BLaER1 (cell line): ENCODE results near the gene RAB3A.
A peak's percentile ranks its signal among the peaks of the same experiment; 100 is the strongest.

Experiments
- H3K27ac ChIP-seq: shearing (Covaris generic); formaldehyde crosslinking; 2 replicates; pipeline ENCODE4 v1.8.1; 2022
- H3K27me3 ChIP-seq: shearing (Covaris generic); formaldehyde crosslinking; 2 replicates; pipeline ENCODE4 v1.8.1; 2022
- H3K36me3 ChIP-seq: shearing (Covaris generic); formaldehyde crosslinking; 2 replicates; pipeline ENCODE4 v1.8.1; 2022
- H3K4me1 ChIP-seq: shearing (Covaris generic); formaldehyde crosslinking; 2 replicates; pipeline ENCODE4 v1.8.1; 2022
- H3K4me2 ChIP-seq: shearing (Covaris generic); formaldehyde crosslinking; 2 replicates; pipeline ENCODE4 v1.8.1; 2022
- H3K4me3 ChIP-seq: shearing (Covaris generic); formaldehyde crosslinking; 2 replicates; pipeline ENCODE4 v1.8.1; 2022
- H3K9ac ChIP-seq: shearing (Covaris generic); formaldehyde crosslinking; 2 replicates; pipeline ENCODE4 v1.8.1; 2022
- H3K9me3 ChIP-seq: shearing (Covaris generic); formaldehyde crosslinking; 2 replicates; pipeline ENCODE4 v1.8.1; 2022
- H4K20me1 ChIP-seq: shearing (Covaris generic); formaldehyde crosslinking; 2 replicates; pipeline ENCODE4 v1.8.1; 2022
- Cebpa-rat ChIP-seq: shearing (Covaris generic); IDR thresholded peaks from 2 replicates; pipeline ENCODE4 v1.8.1; 2022

Gene RAB3A

GRCh38 chr19:18191640-18192062, 12.2 kb downstream of the RAB3A start:
- peak overlapping the region; percentile 77; the same call in 1 of the 2 replicates for H3K9ac ChIP-seq
- peak overlapping the region; percentile 85 for H3K4me3 ChIP-seq
- TF ChIP-seq Cebpa-rat = no peak

GRCh38 chr19:18190278-18190677, 13.6 kb downstream of the RAB3A start:
- Histone ChIP-seq H3K4me2 (no peak overlapping the region), H3K9me3 (no peaks in the 10 kb centered on the region), H3K27me3 (no peaks in the 10 kb centered on the region), H3K4me1 (peaks cover 34% of the 10 kb centered on the region), H3K9ac (no peak overlapping the region), H3K27ac (no peak overlapping the region), H4K20me1 (0 out of 2 replicates have a peak, but pooled peaks cover 11% of the 10 kb centered on the region), H3K4me3 (no peak overlapping the region), H3K36me3 (no peaks in the 10 kb centered on the region)
- TF ChIP-seq Cebpa-rat = no peak

More at GRCh38 chr19:18191640-18192062, 12.2 kb downstream of the RAB3A start:
- H4K20me1 ChIP-seq = 0 out of 2 replicates have a peak, but pooled peaks cover 18% of the 10 kb centered on the region
- peak overlapping the region; percentile 90 for H3K4me2 ChIP-seq
- 0 out of 2 replicates have a peak overlapping the region, but pooled peaks have one; percentile 80 for H3K27ac ChIP-seq
- H3K36me3 ChIP-seq = peaks cover 10% of the 10 kb centered on the region
- no peaks in the 10 kb centered on the region for H3K27me3 ChIP-seq
- no peaks in the 10 kb centered on the region for H3K9me3 ChIP-seq
- H3K4me1 ChIP-seq = peaks cover 47% of the 10 kb centered on the region

- H3K27ac ChIP-seq = no peak overlapping the region
- peaks cover 15% of the 10 kb centered on the region for H3K4me1 ChIP-seq
- H4K20me1 ChIP-seq = no peaks in the 10 kb centered on the region
- TF ChIP-seq Cebpa-rat = no peak
- no peaks in the 10 kb centered on the region for H3K36me3 ChIP-seq
- H3K9ac ChIP-seq = no peak overlapping the region
- no peak overlapping the region for H3K4me3 ChIP-seq
- H3K4me2 ChIP-seq = no peak overlapping the region
- H3K9me3 ChIP-seq = no peaks in the 10 kb centered on the region
- H3K27me3 ChIP-seq = no peaks in the 10 kb centered on the region
Observed at GRCh38 chr19:18185538-18185937, 18.3 kb downstream of the RAB3A start.

GRCh38 chr19:18183529-18183928, 20.3 kb downstream of the RAB3A start:
- H3K9me3 ChIP-seq = no peaks in the 10 kb centered on the region
- H3K4me3 ChIP-seq = no peak overlapping the region
- no peak overlapping the region for H3K4me2 ChIP-seq
- H3K36me3 ChIP-seq = no peaks in the 10 kb centered on the region
- TF ChIP-seq Cebpa-rat = no peak
- H3K4me1 ChIP-seq = peaks cover 23% of the 10 kb centered on the region
- no peaks in the 10 kb centered on the region for H4K20me1 ChIP-seq
- H3K27me3 ChIP-seq = no peaks in the 10 kb centered on the region
- no peak overlapping the region for H3K27ac ChIP-seq
- H3K9ac ChIP-seq = no peak overlapping the region

- H3K27ac ChIP-seq = no peak overlapping the region
- no peaks in the 10 kb centered on the region for H3K27me3 ChIP-seq
- no peaks in the 10 kb centered on the region for H3K9me3 ChIP-seq
- H4K20me1 ChIP-seq = no peaks in the 10 kb centered on the region
- H3K4me2 ChIP-seq = peak overlapping the region; percentile 26; the same call in 1 of the 2 replicates
- no peak overlapping the region for H3K9ac ChIP-seq
- TF ChIP-seq Cebpa-rat = no peak
- peaks cover 14% of the 10 kb centered on the region; the same call in 1 of the 2 replicates for H3K36me3 ChIP-seq
- peaks cover 40% of the 10 kb centered on the region for H3K4me1 ChIP-seq
- no peak overlapping the region for H3K4me3 ChIP-seq
Observed at GRCh38 chr19:18179957-18180356, 23.9 kb downstream of the RAB3A start.

DNA sequence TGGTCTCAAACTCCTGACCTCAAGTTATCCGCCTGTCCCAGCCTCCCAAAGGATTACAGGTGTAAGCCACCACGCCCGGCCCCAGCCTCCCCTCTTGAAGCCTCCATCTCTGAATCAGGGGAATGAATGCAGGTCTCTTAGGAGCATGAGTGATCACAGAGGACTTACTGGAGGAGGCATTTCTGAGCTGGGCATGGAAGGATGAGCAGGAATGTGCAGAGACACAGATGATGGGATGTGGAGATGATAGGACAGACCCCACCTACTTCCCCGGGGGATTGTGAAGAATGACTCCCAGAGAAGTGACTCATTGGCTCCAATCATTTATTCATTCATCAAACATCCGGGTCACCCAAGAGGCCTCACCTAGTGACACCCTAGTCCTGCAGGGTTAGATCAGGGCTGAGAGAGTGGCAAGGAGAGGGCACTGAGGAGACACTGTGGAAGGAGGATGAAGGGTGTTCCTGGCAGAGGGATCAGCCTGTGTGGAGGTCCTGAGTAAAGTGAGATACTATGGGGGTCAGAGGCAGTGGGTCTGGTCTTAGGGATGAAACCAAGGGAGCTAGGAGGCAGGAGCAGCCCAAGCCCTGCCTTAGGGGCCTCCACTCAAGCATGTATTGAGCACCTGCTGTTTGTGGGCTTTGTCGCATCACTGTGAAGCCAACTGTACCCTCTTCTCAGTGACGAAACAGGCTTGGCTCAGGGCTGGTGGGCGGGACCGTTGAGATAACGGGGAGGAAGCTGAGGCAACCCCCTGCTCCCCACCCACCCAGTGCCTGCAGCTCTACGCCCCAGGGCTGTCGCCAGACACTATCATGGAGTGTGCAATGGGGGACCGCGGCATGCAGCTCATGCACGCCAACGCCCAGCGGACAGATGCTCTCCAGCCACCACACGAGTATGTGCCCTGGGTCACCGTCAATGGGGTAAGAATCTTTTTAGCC, 27.2 kb downstream of the RAB3A start:
- H4K20me1 ChIP-seq = no peaks in the 10 kb centered on the region

DNA sequence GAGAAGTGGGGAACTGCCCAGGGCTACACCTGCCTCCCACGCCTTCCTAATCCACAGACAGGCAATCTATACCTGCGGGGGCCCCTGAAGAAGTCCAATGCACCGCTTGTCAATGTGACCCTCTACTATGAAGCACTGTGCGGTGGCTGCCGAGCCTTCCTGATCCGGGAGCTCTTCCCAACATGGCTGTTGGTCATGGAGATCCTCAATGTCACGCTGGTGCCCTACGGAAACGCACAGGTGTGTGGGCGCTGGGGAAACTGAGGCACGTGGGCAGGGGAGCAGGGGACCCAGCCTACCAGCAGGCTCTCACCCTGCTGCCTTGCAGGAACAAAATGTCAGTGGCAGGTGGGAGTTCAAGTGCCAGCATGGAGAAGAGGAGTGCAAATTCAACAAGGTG, 28.9 kb downstream of the RAB3A start:
- Histone ChIP-seq H3K36me3 (peaks cover 14% of the 10 kb centered on the region; the same call in 1 of the 2 replicates), H3K27ac (no peak overlapping the region), H3K9me3 (no peaks in the 10 kb centered on the region), H3K4me3 (peak overlapping the region; percentile 74; the same call in 1 of the 2 replicates), H4K20me1 (no peaks in the 10 kb centered on the region), H3K4me2 (peak overlapping the region; percentile 92), H3K9ac (no peak overlapping the region), H3K27me3 (no peaks in the 10 kb centered on the region), H3K4me1 (peaks cover 68% of the 10 kb centered on the region)
- TF ChIP-seq Cebpa-rat = no peak

More for the DNA sequence above, 27.2 kb downstream of the RAB3A start:
- no peak for TF ChIP-seq Cebpa-rat
- no peak overlapping the region for H3K9ac ChIP-seq
- H3K27me3 ChIP-seq = no peaks in the 10 kb centered on the region
- no peak overlapping the region for H3K4me2 ChIP-seq
- no peak overlapping the region for H3K27ac ChIP-seq
- no peak overlapping the region for H3K4me3 ChIP-seq
- peaks cover 68% of the 10 kb centered on the region for H3K4me1 ChIP-seq
- no peaks in the 10 kb centered on the region for H3K9me3 ChIP-seq
- peaks cover 14% of the 10 kb centered on the region; the same call in 1 of the 2 replicates for H3K36me3 ChIP-seq

- no peak for TF ChIP-seq Cebpa-rat
- peak within 1 kb of the TSS; percentile 74 for H3K4me3 ChIP-seq
- H3K27me3 ChIP-seq = no peaks in the 10 kb centered on the region
- H4K20me1 ChIP-seq = no peaks in the 10 kb centered on the region
- H3K36me3 ChIP-seq = peaks cover 23% of the 10 kb centered on the region
- H3K27ac ChIP-seq = peak within 1 kb of the TSS; percentile 69
- H3K9me3 ChIP-seq = no peaks in the 10 kb centered on the region
- H3K9ac ChIP-seq = peak within 1 kb of the TSS; percentile 69
- H3K4me1 ChIP-seq = peaks cover 77% of the 10 kb centered on the region
- peak within 1 kb of the TSS; percentile 92 for H3K4me2 ChIP-seq
Observed at GRCh38 chr19:18173572-18174288, 30.1 kb downstream of the RAB3A start, which contains the start of gene IFI30. Gene IFI30 (plus strand): TSS chr19:18173813. CDS start chr19:18173842, 29 bp downstream.

DNA sequence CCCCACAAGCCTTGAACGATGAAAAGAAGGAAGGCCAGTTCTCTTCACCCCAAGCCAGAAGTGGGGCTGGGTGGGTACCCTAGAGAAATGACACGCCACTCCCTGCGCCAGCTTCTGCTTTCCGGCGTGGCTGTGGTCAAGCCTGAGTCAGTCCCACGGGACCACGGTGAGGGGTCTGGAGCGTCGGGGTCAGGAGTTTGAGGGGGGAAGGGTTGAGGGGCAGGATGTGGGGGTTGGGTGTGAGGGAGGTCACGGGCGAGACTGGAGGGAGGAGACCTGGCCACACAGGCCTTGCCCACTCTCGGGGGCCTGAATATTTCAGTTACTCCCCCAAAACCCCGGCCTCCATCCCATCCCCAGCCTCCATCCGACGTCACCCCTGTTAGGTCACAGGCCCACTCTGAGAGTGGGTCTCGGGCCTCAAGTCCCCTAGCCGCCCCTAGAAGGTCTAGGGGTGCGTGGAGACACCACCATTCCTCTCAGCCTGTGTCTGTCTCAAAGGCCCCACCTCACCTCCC, 30.7 kb downstream of the RAB3A start:
- TF ChIP-seq Cebpa-rat = no peak
- Histone ChIP-seq H3K27me3 (no peaks in the 10 kb centered on the region), H4K20me1 (no peaks in the 10 kb centered on the region), H3K9ac (peak overlapping the region; percentile 69; the same call in 1 of the 2 replicates), H3K4me2 (peak overlapping the region; percentile 92), H3K9me3 (no peaks in the 10 kb centered on the region), H3K4me3 (peak overlapping the region; percentile 74), H3K27ac (peak overlapping the region; percentile 69), H3K36me3 (peaks cover 21% of the 10 kb centered on the region), H3K4me1 (peaks cover 80% of the 10 kb centered on the region)
